Endothelial cell of umbilical vein (primary cell): ENCODE results near the gene SPTBN5.

ENCODE experiments used
- CTCF ChIP-seq, 2 donors: IDR thresholded peaks; 1 replicate in 1 of 2; 2 replicates in 1 of 2; pipeline ENCODE4 v1.5.1; 2011; ENCODE audit warnings: low read length in 2 of 2, mild to moderate bottlenecking in 2 of 2, moderate library complexity in 2 of 2, control low read depth in 1 of 2, inconsistent platforms in 1 of 2, low read depth in 1 of 2; ENCODE audit not compliant: insufficient read depth in 1 of 2; ENCODE audit errors: extremely low read depth in 1 of 2
- EZH2 ChIP-seq: IDR thresholded peaks from 2 replicates; pipeline ENCODE4 v1.6.1; 2012; ENCODE audit warnings: borderline replicate concordance, low read depth, mild to moderate bottlenecking, moderate library complexity, low read length, inconsistent platforms; ENCODE audit not compliant: severe bottlenecking
- JUN ChIP-seq: IDR thresholded peaks from 2 replicates; pipeline ENCODE4 v1.6.1; 2011; ENCODE audit warnings: borderline replicate concordance, low read depth; ENCODE audit not compliant: insufficient read length, insufficient read depth
- POLR2A ChIP-seq: IDR thresholded peaks from 2 replicates; pipeline ENCODE4 v1.6.1; 2012; ENCODE audit warnings: low read depth, mild to moderate bottlenecking, control low read depth, low read length
- POLR2AphosphoS5 ChIP-seq: IDR thresholded peaks from 2 replicates; pipeline ENCODE4 v1.6.1; 2012; ENCODE audit warnings: low read depth, mild to moderate bottlenecking, control low read depth, low read length, moderate library complexity; ENCODE audit not compliant: insufficient read depth

- TF ChIP-seq EZH2 (no peak), CTCF (IDR thresholded peaks at IDR 0.05; ENCODE audit: extremely low read depth in 1 of 2, insufficient read depth in 1 of 2, low read depth in 1 of 2, low read length in 2 of 2) (no peak), POLR2A (no peak), JUN (no peak), POLR2AphosphoS5 (no peak)
Observed at GRCh38 chr15:41928637-41929620, 35.1 kb upstream of the SPTBN5 start.
